MM.1S (cell line): ENCODE results near the gene TRAPPC14.

Experiments used
- DNase-seq: peaks from one replicate; pipeline ENCODE4 v3.0.0-alpha.2; 2015
- H2AFZ ChIP-seq: fragments of 300-600 bp; sonication (generic); 2 replicates; pipeline ENCODE4 v1.6.0; 2016; ENCODE audit warnings: antibody characterized with exemption, low read length
- H3F3A ChIP-seq: fragments of 300-600 bp; sonication (generic); 2 replicates; pipeline ENCODE4 v1.6.1; 2016; ENCODE audit warnings: mild to moderate bottlenecking, antibody characterized with exemption, low read length, moderate library complexity, mixed read lengths; ENCODE audit not compliant: insufficient read depth
- H3K27ac ChIP-seq: fragments of 300-600 bp; sonication (generic); 2 replicates; pipeline ENCODE4 v1.5.1; 2016; ENCODE audit warnings: mild to moderate bottlenecking, low read length
- H3K27me3 ChIP-seq: fragments of 300-600 bp; sonication (generic); replicated peaks from 2 replicates; pipeline ENCODE4 v1.6.0; 2016; ENCODE audit warnings: low read length; ENCODE audit not compliant: insufficient read depth
- H3K36me3 ChIP-seq: fragments of 300-600 bp; sonication (generic); replicated peaks from 2 replicates; pipeline ENCODE4 v1.6.1; 2016; ENCODE audit warnings: mild to moderate bottlenecking, low read length, mixed read lengths; ENCODE audit not compliant: insufficient read depth
- H3K4me1 ChIP-seq: fragments of 300-600 bp; sonication (generic); 2 replicates; pipeline ENCODE4 v1.6.1; 2016; ENCODE audit warnings: low read length, mixed read lengths
- H3K4me2 ChIP-seq: fragments of 300-600 bp; sonication (generic); 2 replicates; pipeline ENCODE4 v1.6.0; 2016; ENCODE audit warnings: low read depth, low read length
- H3K4me3 ChIP-seq: fragments of 300-600 bp; sonication (generic); 2 replicates; pipeline ENCODE4 v1.5.1; 2016; ENCODE audit warnings: low read length, mixed read lengths
- H3K79me2 ChIP-seq: fragments of 300-600 bp; sonication (generic); 2 replicates; pipeline ENCODE4 v1.6.1; 2016; ENCODE audit warnings: mixed run types, low read length, mixed read lengths
- H3K9ac ChIP-seq: fragments of 300-600 bp; sonication (generic); 2 replicates; pipeline ENCODE4 v1.6.1; 2016; ENCODE audit warnings: low read length, mixed read lengths
- H3K9me2 ChIP-seq: fragments of 300-600 bp; sonication (generic); replicated peaks from 2 replicates; pipeline ENCODE4 v1.6.1; 2016; ENCODE audit warnings: mild to moderate bottlenecking, low read length, mixed read lengths; ENCODE audit not compliant: insufficient read depth
- H3K9me3 ChIP-seq: fragments of 300-600 bp; sonication (generic); replicated peaks from 2 replicates; pipeline ENCODE4 v1.6.1; 2016; ENCODE audit warnings: mild to moderate bottlenecking, low read length, mixed read lengths; ENCODE audit not compliant: insufficient read depth
- H4K20me1 ChIP-seq: fragments of 300-600 bp; sonication (generic); 2 replicates; pipeline ENCODE4 v1.6.1; 2016; ENCODE audit warnings: mild to moderate bottlenecking, low read length, moderate library complexity, mixed read lengths; ENCODE audit not compliant: insufficient read depth
- CTCF ChIP-seq: fragments of 300-600 bp; sonication (generic); IDR thresholded peaks from 2 replicates; pipeline ENCODE4 v1.5.1; 2016; ENCODE audit warnings: antibody characterized with exemption, low read length, mixed read lengths
- EZH2 ChIP-seq: fragments of 300-600 bp; sonication (generic); optimal IDR thresholded peaks from 2 replicates; pipeline ENCODE3; 2017; ENCODE audit warnings: low read depth, mild to moderate bottlenecking, antibody characterized with exemption, low read length, mixed read lengths
- EZH2phosphoT487 ChIP-seq: fragments of 300-600 bp; sonication (generic); IDR thresholded peaks from 2 replicates; pipeline ENCODE4 v1.6.1; 2018; ENCODE audit warnings: antibody characterized with exemption, low read length

TRAPPC14 gene

GRCh38 chr7:100171087-100171681 is 12.7 kb upstream of the TRAPPC14 start:
- Histone ChIP-seq H3K4me1 (no peaks in the 10 kb centered on the region; the same call in 1 of the 2 replicates), H3K4me2 (peak overlapping the region; percentile 81; the same call in 1 of the 2 replicates), H3K27ac (no peak overlapping the region), H3K27me3 (peaks cover 88% of the 10 kb centered on the region), H3K36me3 (no peaks in the 10 kb centered on the region), H2AFZ (no peak overlapping the region; the same call in 1 of the 2 replicates), H3K4me3 (peak overlapping the region; percentile 47; the same call in 1 of the 2 replicates), H4K20me1 (no peaks in the 10 kb centered on the region), H3K9ac (no peak overlapping the region), H3K9me2 (no peaks in the 10 kb centered on the region), H3K79me2 (no peaks in the 10 kb centered on the region), H3F3A (no peaks in the 10 kb centered on the region), H3K9me3 (no peaks in the 10 kb centered on the region)
- TF ChIP-seq EZH2phosphoT487 (no peak), EZH2 (no peak), CTCF (no peak)
- DNase-seq, result no peak

- Histone ChIP-seq H3F3A (no peaks in the 10 kb centered on the region), H4K20me1 (no peaks in the 10 kb centered on the region), H3K27ac (no peak overlapping the region), H3K79me2 (no peaks in the 10 kb centered on the region), H3K27me3 (peaks cover 90% of the 10 kb centered on the region), H2AFZ (no peak overlapping the region), H3K4me2 (no peak overlapping the region; the same call in 1 of the 2 replicates), H3K9me3 (no peaks in the 10 kb centered on the region), H3K4me3 (no peak overlapping the region), H3K9me2 (no peaks in the 10 kb centered on the region), H3K36me3 (no peaks in the 10 kb centered on the region), H3K4me1 (no peaks in the 10 kb centered on the region; the same call in 1 of the 2 replicates), H3K9ac (no peak overlapping the region)
- no peak for DNase-seq
- TF ChIP-seq EZH2phosphoT487 (no peak), CTCF (no peak), EZH2 (no peak)
Observed at GRCh38 chr7:100170101-100170897, 11.8 kb upstream of the TRAPPC14 start.

- no peaks in the 10 kb centered on the region for H3K9me2 ChIP-seq
- no peaks in the 10 kb centered on the region; the same call in 1 of the 2 replicates for H3K4me1 ChIP-seq
- H4K20me1 ChIP-seq, result no peaks in the 10 kb centered on the region
- H3K9me3 ChIP-seq, result no peaks in the 10 kb centered on the region
- no peak overlapping the region for H3K27ac ChIP-seq
- H3K4me3 ChIP-seq, result no peak overlapping the region
- no peaks in the 10 kb centered on the region for H3K36me3 ChIP-seq
- no peaks in the 10 kb centered on the region for H3F3A ChIP-seq
- no peak overlapping the region for H3K4me2 ChIP-seq
- H3K79me2 ChIP-seq, result no peaks in the 10 kb centered on the region
- H2AFZ ChIP-seq, result no peak overlapping the region
- no peak overlapping the region for H3K9ac ChIP-seq
- peaks cover 84% of the 10 kb centered on the region for H3K27me3 ChIP-seq
- DNase-seq, result no peak
- TF ChIP-seq EZH2 (no peak), CTCF (no peak), EZH2phosphoT487 (no peak)
Observed at GRCh38 chr7:100169147-100169850, 10.8 kb upstream of the TRAPPC14 start.
